NCI-H748 (cell line): Measurements from ENCODE around the gene CNTN1.
"Not testable (repeated sequence)": the region's sequence is repeated elsewhere in the genome, so short reads cannot be mapped to it uniquely, and the experiment has no call there.

Source experiments
- DNase-seq: peaks from one replicate; lab custom pipeline; 2025; ENCODE audit not compliant: unreplicated experiment; lab: John Stamatoyannopoulos, UW

CNTN1 gene

GRCh38 chr12:41023836-41024235 lies 331.6 kb downstream of the CNTN1 start:
- no peak for DNase-seq

- no peak for DNase-seq
Observed at GRCh38 chr12:41026151-41026550, 333.9 kb downstream of the CNTN1 start.

- DNase-seq = no peak
Observed at GRCh38 chr12:41032386-41032785, 340.1 kb downstream of the CNTN1 start.

- no peak for DNase-seq
Observed at GRCh38 chr12:41034686-41035085, 342.4 kb downstream of the CNTN1 start.

- no peak for DNase-seq
Observed at GRCh38 chr12:41039461-41039860, 347.2 kb downstream of the CNTN1 start.

- no peak for DNase-seq
Observed at GRCh38 chr12:41045509-41045908, 353.3 kb downstream of the CNTN1 start.

- no peak for DNase-seq
Observed at GRCh38 chr12:41049033-41049432, 356.8 kb downstream of the CNTN1 start.

- no peak for DNase-seq
Observed at GRCh38 chr12:41051954-41052353, 359.7 kb downstream of the CNTN1 start.

GRCh38 chr12:41052441-41052840 lies 360.2 kb downstream of the CNTN1 start:
- no peak for DNase-seq

GRCh38 chr12:41053046-41053445 lies 360.8 kb downstream of the CNTN1 start:
- DNase-seq = no peak

GRCh38 chr12:41055875-41056577 lies 363.8 kb downstream of the CNTN1 start:
- DNase-seq = no peak

GRCh38 chr12:41058266-41058665 lies 366.0 kb downstream of the CNTN1 start:
- no peak for DNase-seq

- DNase-seq = no peak
Observed at GRCh38 chr12:41061192-41061591, 369.0 kb downstream of the CNTN1 start.

GRCh38 chr12:41064411-41064810 lies 372.2 kb downstream of the CNTN1 start:
- DNase-seq = no peak

GRCh38 chr12:41067941-41068645 lies 375.9 kb downstream of the CNTN1 start:
- DNase-seq = no peak

- DNase-seq = no peak
Observed at GRCh38 chr12:41073633-41074472, 381.6 kb downstream of the CNTN1 start.

GRCh38 chr12:41074473-41074769 lies 382.2 kb downstream of the CNTN1 start:
- no peak for DNase-seq

- DNase-seq = no peak
Observed at GRCh38 chr12:41076114-41076513, 383.9 kb downstream of the CNTN1 start.

- DNase-seq = not testable (repeated sequence)
Observed at GRCh38 chr12:41081241-41081640, 389.0 kb downstream of the CNTN1 start.

GRCh38 chr12:41089438-41089837 lies 397.2 kb downstream of the CNTN1 start:
- DNase-seq = no peak

- no peak for DNase-seq
Observed at GRCh38 chr12:41092115-41092514, 399.9 kb downstream of the CNTN1 start.

GRCh38 chr12:41096797-41097196 lies 404.6 kb downstream of the CNTN1 start:
- no peak for DNase-seq
